SH-SY5Y (cell line): ENCODE results near the gene OTC.

Source experiments
- GATA2 ChIP-seq: IDR thresholded peaks from 2 replicates; pipeline ENCODE4 v1.6.1; 2011; ENCODE audit warnings: mild to moderate bottlenecking, low read depth, low read length
- GATA3 ChIP-seq: IDR thresholded peaks from 2 replicates; pipeline ENCODE4 v1.6.1; 2011; ENCODE audit warnings: low read depth, mild to moderate bottlenecking, low read length, moderate library complexity

DNA sequence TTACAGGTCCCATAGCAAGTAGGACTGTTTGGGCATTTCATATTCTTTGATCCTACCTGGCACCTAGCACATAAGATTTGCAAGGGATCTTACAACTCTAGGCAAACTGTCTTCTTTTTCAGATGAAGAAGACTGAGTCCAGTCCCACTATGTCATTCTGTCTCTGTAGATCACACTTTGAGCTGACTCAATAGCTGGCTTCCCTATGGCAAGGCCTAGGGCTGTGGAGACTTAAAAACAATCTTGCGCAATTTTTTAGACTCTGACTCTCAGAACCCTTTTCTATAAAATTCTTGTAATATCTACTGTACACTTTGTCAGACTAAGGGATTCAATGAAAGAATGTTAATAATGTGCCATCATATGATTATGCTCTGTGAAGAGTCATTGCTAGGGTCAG is 26.7 kb downstream of the OTC start:
- TF ChIP-seq GATA2 (no peak), GATA3 (no peak)
